Suppressor macrophage treated with lipopolysaccharide for 4 hours (primary cell): ENCODE measurements around the gene ITGAV.

Experiments
- DNase-seq: peaks from one replicate; pipeline ENCODE4 v3.0.0-alpha.2; 2020

ITGAV gene

DNA sequence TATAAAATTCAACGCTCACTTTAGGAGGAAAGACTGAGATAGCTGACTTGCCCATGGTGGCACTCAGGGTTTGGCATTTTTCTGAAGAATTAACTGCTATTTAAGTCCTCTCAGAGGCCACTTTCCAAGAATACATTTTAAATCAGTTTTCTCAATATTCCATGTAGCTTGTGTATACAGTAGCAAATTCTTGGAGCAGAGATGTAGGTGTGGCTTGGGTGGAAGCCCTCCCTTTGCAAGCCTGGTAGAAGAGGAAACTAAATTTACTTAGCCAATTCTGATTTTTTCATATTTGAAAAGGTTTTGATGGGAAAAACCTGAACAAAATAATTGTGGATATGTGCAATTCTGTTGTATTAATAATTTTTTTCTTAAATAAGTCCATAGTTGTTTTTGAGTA is 14.0 kb upstream of the ITGAV start:
- no peak for DNase-seq

DNA sequence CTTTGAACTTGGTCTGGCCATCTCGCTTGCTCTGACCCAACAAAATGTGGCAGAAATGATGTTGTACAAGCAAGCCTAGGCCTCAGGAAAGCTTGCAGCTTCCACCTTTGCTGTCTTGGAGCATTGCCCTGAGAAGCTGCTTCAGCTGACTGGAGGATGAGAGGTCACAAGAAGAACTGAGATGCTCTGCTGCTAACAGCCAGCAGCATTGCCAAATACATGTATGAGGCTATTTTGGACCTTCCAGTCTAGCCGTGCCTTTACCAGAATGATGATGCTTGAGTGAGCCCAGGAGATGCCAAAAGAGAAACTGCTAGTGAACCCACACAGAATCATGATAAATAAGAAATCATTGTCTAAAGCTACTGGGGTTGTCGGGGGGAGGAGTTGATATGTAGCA is 13.2 kb upstream of the ITGAV start:
- DNase-seq, result peak; percentile 60

DNA sequence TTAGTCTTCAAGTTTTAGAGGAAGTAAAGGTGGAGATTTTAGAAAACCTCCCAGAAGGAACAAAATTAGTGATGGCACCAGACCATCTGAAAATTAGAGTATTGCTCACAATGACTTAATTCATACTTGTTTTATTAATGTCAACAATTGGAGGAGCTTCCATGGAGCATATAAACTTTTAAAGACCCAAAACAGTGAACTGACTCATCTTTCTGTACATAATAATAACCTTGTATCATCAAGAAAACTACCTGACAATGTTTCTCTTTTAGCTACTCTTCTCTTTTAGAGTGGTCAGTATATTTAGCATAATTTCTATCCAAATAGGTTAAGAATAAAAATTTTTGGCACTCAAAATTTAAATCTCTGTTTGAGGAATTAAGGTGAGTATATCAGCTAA is 7.2 kb upstream of the ITGAV start:
- no peak for DNase-seq

DNA sequence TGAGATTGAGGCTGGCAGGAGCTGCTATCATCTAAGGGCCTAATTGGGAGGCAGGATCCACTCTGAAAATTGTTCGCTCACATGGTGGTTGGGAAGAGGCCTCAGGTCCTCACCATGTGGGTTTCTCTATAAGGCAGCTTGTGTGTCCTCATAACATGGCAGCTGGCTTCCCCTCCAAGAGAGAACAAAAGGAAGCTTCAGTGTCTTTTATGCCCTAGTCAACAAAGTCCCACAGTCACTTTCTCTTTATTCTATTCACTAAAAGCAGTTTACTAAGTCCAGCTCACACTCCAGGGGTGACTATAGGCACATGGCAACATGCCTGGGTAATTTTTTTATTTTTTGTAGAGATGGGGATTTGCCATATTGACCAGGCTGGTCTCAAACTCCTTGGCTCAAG is 5.8 kb upstream of the ITGAV start:
- no peak for DNase-seq

DNA sequence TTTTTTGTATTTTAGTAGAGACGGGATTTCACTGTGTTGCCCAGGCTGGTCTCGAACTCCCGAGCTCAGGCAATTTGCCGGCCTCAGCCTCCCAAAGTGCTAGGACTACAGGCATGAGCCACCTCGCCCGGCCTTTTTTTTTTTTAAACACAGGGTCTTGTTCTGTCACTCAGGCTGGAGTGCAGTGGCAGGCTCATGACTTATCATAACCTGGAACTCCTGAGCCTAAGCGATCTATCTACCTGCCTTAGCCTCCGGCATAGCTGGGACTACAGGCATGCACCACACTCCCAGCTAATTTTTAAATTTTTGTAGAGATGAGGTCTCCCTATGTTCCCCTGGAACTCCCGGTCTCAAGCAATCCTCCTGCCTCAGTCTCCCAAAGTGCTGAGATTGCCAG is 1.4 kb upstream of the ITGAV start:
- DNase-seq, result no peak

DNA sequence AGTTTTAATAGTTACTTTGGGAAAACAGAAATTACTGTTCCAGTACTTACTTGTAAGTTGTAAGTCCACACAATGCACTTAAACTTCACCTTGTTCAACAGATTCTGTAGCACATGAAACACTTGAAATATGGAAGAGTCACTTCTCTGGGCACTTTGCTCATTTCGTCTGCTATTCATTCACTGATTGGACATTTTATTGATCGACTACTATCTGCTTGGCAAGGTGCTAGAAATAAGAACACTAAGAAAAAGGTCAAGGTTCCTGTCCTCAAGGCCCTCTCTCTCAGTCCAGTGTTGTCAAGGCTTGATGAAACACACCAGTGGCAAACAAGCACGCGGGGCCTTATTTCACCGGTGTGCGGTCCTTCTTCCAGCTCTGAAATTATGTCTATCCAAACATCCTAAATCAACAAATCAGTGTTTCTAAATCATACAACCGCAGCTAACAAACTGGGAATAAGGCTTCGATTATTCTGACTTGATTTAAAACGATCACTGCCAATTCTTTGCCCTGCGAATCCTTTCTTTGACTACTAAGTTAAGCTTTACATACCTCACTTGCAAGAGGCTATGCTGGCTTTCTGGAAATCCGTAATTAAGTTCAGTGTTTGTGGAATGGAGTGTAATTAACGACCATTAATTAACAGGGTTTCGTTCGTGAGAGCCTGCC is 780 bp upstream of the ITGAV start:
- no peak for DNase-seq

DNA sequence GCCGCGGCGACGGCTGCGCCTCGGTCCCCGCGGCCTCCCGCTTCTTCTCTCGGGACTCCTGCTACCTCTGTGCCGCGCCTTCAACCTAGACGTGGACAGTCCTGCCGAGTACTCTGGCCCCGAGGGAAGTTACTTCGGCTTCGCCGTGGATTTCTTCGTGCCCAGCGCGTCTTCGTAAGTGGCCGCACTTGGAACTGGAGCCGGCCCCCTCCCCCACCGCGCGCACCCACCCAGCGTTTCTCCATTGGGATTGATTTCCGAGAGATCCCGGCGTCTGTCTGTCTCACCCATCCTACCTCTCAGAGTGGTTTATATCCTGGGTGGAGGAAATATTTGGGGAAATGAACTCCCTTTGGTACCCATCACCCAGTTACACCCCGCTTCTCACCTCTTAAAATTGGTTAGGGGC is 498 bp downstream of the ITGAV start:
- DNase-seq, result no peak

DNA sequence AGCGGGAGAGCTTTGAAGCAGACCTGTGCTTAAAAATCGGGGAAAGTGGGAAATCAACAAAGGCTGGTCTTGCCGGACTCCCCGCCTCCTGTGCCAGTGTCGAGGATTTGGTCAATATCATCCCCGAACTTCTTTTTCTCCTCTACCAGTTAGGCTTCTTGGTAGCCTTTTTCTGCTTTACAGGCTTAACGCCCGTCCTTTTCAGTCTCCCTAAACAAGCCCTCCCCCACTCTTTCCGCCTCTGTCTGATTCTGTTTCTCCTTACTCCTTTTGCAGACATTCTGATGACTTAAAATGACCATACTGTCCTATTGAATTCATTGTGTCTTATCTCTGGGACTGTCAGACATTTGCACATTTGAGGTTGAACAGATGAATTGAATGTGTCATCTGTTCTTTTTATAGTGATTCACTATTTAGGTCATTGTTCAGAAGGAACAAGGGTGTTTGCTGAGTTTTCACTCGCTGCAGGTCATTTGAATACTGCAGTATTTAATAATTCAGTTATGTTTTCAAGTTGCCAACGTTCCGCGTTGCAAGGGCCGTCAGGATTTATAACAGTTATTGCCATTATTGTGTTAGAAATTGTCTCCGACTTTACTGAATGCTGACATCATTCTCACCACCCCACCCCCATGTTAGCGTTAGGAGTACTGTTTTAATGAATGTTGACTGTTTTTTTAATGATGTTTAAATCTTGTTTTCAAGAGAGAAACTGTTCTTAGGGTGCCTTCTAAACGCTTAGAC is 1.1 kb downstream of the ITGAV start:
- DNase-seq, result peak; percentile 51

DNA sequence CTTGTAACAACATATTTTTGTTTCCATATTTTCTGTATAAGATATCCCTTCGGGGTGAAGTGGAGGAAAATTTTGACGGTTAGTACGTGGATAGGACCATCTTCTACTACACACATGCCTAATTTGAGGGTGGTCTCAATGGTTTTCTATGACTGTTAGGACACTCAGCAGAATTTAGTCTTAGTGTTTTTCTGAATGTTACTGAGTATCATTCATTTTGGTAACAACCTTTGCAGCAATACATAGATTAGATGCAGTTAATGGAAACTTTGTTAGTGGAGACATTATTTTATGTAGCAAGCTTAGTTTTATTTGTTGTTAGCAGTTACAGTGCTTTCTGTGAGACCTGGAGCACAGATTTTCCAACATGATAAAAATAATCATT is 1.6 kb downstream of the ITGAV start:
- DNase-seq, result no peak

DNA sequence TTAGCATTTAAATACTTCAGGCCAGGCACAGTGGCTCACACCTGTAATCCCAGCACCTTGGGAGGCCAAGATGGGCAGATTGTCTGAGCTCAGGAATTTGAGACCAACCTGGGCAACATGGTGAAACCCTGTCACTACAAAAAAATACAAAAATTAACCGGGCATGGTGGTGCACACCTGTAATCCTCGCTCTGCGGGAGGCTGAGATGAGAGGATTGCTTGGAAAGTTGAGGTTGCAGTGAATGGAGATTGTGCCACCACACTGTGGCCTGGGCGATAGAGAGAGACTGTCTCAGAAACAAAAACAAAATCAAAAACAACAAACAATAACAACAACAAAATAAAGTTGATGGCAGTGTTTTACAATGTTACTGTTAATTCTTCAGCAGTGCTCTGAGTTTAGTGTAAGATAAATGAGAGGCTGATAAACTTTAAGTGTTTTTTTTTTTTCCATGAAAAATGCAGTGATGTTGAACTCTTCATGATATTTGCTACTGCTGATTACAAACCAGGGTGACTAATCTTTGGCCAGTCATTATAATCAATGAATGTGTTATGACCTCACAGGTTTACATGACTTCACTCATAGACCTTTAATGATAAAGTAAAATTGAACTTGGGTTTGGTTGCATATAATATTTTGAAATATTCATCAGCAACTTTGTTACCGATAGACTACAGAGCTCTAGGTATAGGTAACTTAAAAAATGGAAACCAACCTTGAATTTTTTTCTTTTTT is 2.5 kb downstream of the ITGAV start:
- DNase-seq, result peak; percentile 24

DNA sequence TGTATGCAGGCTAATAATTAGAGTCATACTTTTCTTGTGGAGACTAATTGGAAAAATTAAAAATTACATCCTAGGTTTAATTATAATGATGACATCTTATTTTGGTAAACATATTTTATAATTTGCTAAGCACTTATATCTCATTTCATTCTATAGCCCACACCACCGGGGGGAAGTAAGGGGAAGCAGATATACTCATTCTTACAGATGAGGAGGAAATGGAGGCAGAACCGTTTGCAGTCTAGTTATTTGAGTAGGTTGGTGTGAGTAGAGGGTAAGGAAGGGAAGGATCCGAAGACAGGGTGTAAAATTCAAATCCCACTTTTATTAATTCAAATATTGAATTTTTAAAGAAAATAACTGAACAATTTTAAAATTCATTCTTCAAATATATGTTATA is 3.7 kb downstream of the ITGAV start:
- no peak for DNase-seq

DNA sequence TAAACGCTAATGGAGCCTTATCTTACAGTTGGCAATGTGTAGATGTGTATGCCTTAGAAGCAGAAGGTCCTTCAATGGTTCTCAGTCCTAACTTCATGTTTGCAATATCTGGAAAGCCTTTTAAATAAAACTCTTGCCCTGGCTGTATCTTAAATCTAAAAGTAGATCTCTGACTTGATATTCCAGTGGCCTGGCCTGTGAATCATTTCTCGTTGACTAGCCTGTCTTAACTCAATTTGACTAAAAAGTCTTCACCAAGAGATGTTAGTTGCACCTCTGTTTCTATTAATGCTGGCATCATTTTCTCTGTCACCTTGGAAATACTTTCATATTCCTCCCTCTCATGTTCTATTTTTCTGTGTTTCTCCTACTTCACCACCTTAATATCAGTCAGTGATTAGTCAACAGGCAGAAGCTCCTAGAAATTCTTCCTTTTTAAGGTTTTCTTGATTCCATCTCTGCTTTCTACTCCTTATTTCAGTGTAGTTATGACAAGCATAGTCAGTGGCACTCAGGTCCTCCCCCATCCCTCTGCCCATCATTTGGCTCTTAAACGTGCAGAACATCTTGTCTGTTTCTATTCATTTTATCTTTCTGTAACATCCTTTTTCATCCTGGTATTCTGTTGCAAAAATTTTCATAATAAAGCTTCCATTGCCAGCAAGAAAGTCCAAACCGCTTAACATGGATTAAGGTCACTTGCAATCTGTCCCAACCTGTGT is 4.3 kb downstream of the ITGAV start:
- DNase-seq, result no peak

DNA sequence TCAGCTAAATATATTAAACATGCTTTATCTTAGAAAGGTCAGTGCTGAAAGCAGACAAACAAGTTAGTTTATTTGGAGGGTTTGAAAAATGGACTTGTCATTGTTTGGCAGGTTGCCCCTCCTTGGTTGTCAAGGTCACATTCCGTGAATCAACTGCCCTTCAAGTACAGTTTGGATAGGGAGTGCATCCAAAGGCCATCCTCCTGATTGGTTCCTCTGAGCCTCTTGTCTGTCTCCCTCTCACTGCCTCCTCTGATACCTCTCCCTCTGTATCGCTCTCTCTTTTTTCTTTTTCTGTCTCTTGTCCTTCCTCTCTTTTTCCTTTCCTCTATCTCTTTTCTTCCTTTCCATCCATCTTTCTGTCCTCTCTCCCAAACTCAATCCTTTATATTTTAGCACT is 5.4 kb downstream of the ITGAV start:
- no peak for DNase-seq

DNA sequence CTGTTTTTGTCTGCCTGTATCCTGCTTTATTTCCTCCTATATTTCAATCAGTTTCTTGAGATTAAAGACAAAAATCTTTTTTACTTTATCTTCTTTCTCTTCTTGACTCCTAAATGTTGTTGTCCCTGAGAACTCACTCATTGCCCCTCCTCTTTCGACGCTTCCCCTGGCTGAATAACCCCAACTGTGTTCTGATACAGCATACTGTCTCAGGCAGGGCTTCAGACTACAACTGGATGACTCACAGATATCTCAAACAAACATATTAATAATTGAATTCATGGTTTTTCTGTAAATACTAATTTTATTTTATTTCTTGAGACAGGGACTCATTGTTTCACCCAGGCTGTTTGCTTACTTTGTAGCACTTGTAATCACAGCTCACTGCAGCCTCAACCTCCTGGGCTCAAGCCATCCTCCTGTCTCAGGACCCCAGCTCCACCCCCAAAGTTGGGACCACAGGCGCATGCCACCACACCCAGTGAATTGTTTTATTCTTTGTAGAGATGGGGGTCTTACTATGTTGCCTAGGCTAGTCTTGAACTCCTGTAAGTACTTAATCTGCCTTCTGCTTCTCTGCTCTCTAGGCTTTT is 9.4 kb downstream of the ITGAV start:
- DNase-seq, result no peak

DNA sequence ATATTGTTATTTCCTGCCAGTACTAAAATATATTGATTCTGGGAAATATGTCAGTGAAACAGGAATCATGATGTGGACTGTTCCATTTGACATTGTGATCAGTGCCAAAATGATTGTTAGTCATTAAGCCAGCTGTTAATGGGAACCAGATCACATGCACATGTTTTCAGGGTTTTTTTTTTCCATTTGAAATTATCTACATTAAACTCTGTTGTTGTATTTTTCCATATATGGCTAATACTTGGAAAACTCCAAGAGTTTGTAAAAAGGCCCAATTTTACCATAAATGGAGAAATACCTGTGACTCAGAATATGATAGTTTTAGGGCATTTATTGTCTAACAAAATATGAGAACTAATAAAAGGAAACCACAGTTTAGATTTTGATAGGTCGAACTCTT is 13.4 kb downstream of the ITGAV start:
- DNase-seq, result peak; percentile 9

DNA sequence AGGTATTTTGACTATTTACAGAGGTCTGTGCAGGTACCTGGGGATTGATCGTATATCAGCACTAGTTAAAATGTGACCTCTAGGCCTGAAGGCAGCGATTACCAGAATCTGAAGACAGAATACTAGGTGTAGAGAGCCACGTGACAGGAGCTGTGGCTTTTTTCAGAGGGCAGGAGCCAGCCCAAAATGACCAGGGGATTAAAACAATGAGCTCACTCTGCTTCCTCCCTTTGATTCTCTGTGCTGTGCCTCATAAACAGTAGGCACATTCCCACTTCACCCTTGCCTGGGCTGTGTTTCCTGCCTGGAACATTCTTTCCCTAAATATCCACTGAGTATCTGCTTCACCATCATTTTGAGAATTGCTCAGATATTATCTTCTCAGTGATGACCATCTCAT is 15.2 kb downstream of the ITGAV start:
- DNase-seq, result no peak

DNA sequence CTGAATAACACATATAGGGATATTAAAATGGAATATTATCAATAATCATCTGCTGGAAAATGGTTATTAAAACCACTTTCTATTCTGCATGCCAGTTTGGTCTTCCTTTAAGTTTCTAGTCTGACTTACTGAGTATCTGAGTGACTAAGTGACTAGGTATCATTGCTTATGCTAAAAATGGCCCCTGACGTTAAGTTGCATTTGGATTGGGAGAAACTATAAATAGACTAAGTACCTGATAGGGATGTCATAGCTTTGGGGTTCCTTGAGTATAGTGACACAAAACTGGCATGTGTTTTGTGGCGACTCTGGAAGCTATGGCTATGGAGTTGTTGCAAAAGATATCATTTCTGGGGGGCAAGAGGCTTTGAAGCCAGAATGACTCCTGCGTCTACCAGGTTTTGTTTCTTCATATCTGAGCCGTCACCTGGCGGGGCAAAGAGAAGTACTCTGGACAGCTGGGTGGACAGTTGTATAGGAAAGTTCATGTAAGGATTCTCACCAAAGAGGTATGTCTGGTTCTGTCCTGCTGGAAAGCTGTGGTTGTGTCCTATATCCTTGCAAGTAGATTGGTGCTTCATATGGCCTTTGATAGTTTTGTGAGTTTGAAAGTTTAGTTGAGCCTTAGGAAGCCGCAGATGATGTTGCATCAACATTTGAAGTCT is 17.9 kb downstream of the ITGAV start:
- DNase-seq, result no peak

DNA sequence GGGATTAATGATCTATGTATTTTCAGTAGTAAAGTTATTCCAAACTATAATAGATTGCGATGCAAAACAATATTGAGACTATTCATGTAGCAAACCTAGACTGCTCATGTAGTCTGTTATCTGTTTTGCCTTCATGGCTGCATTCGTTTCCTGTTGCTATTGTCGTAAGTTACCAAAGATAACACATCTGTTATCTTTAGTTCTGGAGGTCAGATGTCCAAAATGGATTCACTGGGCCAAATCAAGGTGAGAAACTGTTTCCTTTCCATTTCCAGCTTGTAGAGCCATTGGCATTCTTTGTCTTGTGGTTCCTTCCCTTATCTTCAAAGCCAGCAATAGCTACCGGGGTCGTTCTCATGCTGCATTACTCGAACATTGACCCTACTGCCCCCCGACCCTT is 20.9 kb downstream of the ITGAV start:
- DNase-seq, result no peak

DNA sequence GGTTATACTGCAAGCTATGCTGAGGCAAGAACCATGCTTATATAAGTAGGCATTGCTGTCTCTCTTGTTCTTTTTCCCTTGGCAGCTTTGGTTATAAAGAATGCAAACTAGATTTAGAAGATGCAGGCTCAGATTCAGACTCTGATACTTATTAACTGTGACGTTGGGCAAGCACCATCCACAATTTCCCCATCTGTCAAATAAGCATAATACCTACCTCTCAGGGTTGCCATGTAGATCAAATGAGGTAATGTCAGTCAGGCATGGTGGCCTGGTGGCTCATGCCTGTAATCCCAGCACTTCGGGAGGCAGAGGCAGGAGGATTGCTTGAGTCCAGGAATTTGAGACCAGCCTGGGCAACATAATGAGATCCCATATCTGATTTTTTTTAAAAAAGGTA is 21.7 kb downstream of the ITGAV start:
- no peak for DNase-seq

DNA sequence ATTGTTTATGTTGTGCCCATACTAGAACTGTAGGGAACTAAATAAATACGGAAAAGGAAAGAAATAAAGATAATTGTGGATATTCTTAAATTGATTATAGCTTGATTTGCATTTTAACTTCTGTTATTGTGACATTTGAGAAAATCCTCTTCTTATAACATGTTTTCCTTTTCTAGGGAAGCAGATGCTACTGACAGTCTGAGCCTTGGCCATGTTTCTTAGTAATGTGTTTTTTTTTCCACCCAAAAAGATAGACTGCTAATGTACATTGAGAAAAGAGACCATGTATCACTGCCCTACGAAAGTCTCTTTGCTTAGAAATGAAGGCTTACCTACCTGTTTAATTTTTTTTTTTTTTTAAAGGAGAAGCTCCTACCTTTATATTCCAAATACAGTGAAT is 22.2 kb downstream of the ITGAV start:
- DNase-seq, result no peak

DNA sequence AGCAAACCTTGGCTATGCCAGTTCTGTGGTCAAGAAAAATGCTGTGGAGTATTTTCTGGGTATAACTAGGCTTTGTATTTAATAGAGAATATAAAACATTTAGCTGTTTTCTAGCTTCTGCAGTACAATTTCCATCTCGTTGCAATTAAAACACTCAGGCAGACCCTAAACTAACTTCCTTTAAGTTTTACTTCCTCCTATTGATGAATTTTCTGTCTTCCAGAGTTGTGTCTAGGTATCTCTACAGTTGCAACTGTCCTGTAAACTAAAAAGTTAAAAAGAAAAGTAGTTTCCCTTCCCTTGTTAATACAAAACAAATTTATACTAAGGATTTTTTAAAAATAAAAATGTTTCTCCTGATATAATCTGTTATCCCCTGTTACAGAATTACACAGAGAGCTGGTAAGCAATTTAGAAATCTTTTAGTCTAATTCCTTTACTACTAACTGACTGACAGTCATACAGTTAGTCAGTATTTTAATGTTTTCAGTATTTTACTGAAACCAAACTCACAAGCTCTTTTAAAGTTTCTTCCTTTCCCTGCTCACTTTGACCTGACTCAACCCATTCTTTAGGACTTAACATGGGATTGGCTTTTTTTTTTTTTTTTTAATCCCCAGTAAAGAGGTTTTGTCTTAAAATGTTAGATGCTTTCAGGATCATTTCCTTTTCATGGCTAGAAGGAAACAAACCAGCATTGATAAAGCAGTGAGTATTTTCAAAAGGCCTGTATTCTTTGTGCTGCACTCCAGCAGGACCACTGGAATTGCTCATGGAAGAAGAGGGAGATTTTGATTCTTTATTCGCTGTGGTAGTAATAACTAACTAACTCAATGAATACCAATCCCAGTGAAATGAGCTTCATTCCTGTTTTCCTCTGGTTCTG is 22.9 kb downstream of the ITGAV start:
- no peak for DNase-seq

DNA sequence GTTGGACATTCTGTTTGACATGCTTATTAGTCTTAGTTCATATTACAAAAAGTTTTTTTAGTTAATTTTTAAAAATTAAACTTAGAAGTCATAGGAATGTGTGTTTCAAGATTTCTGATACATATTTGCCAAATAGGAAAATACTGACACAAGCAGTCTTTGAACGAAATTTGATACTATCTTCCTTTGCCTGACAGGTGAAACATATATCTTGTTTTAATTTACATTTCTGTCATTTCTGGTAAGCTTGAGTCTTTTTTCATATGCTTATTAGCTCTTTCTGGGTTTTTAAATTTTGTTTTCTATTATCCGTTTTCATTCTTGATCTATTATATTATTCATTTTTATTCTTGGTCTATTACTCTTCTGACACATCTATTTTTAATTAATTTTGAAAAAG is 24.5 kb downstream of the ITGAV start:
- DNase-seq, result no peak
